HepG2 (cell line): ENCODE data around the gene GNG7. TPM values are rescaled to one million over a fixed set of nuclear protein-coding genes. Genes with fewer than 3 reads are reported as not detected.

Experiments used
- ARID5B ChIP-seq: IDR thresholded peaks from 2 replicates; pipeline ENCODE4 v1.4.0; 2020; ENCODE audit warnings: mild to moderate bottlenecking, missing genetic modification reagents
- CREB1 ChIP-seq, 2 experiments: fragments of 450-650 bp in 1 of 2; IDR thresholded peaks; 2 replicates each; pipeline ENCODE4 v1.6.1; 2016 to 2017; ENCODE audit warnings: control low read depth in 1 of 2, mild to moderate bottlenecking in 1 of 2, missing compliant biosample characterization in 1 of 2, missing genetic modification characterization in 1 of 2
- MNT ChIP-seq: fragments of 450-650 bp; IDR thresholded peaks from 2 replicates; pipeline ENCODE4 v1.6.1; 2016
- NFKBIZ ChIP-seq: IDR thresholded peaks from 2 replicates; pipeline ENCODE4 v1.6.1; 2018; ENCODE audit warnings: missing genetic modification reagents, missing compliant biosample characterization
- POLR2G ChIP-seq: fragments of 200-400 bp; formaldehyde crosslinking; IDR thresholded peaks from 2 replicates; pipeline ENCODE4 v1.6.1; 2018; ENCODE audit warnings: mild to moderate bottlenecking, low read depth, low read length, moderate library complexity
- SALL2 ChIP-seq: sonication (generic); formaldehyde crosslinking; IDR thresholded peaks from 2 replicates; pipeline ENCODE4 v1.8.1; 2023; ENCODE audit warnings: mild to moderate bottlenecking, missing genetic modification reagents, inconsistent platforms
- SRY ChIP-seq: sonication (generic); formaldehyde crosslinking; IDR thresholded peaks from 2 replicates; pipeline ENCODE4 v1.8.0; 2022; ENCODE audit warnings: mild to moderate bottlenecking, missing genetic modification reagents
- TFE3 ChIP-seq: IDR thresholded peaks from 2 replicates; pipeline ENCODE4 v1.6.1; 2016
- TMF1 ChIP-seq: sonication (generic); formaldehyde crosslinking; IDR thresholded peaks from 2 replicates; pipeline ENCODE4 v1.8.1; 2022; ENCODE audit warnings: low read depth, missing genetic modification reagents
- TRIM24 ChIP-seq: sonication (generic); formaldehyde crosslinking; IDR thresholded peaks from 2 replicates; pipeline ENCODE4 v1.8.0; 2022; ENCODE audit warnings: mild to moderate bottlenecking, missing genetic modification reagents
- ZC3H13 ChIP-seq: sonication (generic); formaldehyde crosslinking; IDR thresholded peaks from 2 replicates; pipeline ENCODE4 v1.8.1; 2023; ENCODE audit warnings: mild to moderate bottlenecking, missing genetic modification reagents, moderate library complexity
- ZNF224 ChIP-seq: sonication (generic); formaldehyde crosslinking; IDR thresholded peaks from 2 replicates; pipeline ENCODE4 v1.5.0; 2020; ENCODE audit warnings: mild to moderate bottlenecking, missing genetic modification reagents
- ZNF362 ChIP-seq: sonication (generic); formaldehyde crosslinking; IDR thresholded peaks from 2 replicates; pipeline ENCODE4 v1.4.0; 2020; ENCODE audit warnings: missing genetic modification reagents, mild to moderate bottlenecking, borderline replicate concordance
- ZNF367 ChIP-seq: sonication (generic); formaldehyde crosslinking; IDR thresholded peaks from 2 replicates; pipeline ENCODE4 v1.4.0; 2020; ENCODE audit warnings: missing genetic modification reagents, borderline replicate concordance
- ZNF382 ChIP-seq: sonication (generic); formaldehyde crosslinking; IDR thresholded peaks from 2 replicates; pipeline ENCODE4 v1.5.0; 2020; ENCODE audit warnings: missing genetic modification reagents, mild to moderate bottlenecking, borderline replicate concordance
- ZNF670 ChIP-seq: sonication (generic); formaldehyde crosslinking; IDR thresholded peaks from 2 replicates; pipeline ENCODE4 v1.8.0; 2022; ENCODE audit warnings: mild to moderate bottlenecking, missing genetic modification reagents, borderline replicate concordance
- ZNF710 ChIP-seq: sonication (generic); formaldehyde crosslinking; IDR thresholded peaks from 2 replicates; pipeline ENCODE4 v1.5.0; 2020; ENCODE audit warnings: mild to moderate bottlenecking, missing genetic modification reagents, borderline replicate concordance
- ZNF776 ChIP-seq: sonication (generic); formaldehyde crosslinking; IDR thresholded peaks from 2 replicates; pipeline ENCODE4 v1.4.0; 2020; ENCODE audit warnings: mild to moderate bottlenecking, missing genetic modification reagents
- ZSCAN21 ChIP-seq: sonication (generic); formaldehyde crosslinking; IDR thresholded peaks from 2 replicates; pipeline ENCODE4 v1.8.0; 2022; ENCODE audit warnings: mild to moderate bottlenecking, missing genetic modification reagents, moderate library complexity, borderline replicate concordance
- polyA plus RNA-seq, 8 experiments: library from polyadenylated mRNA; depleted of rRNA in 3 of 8; stranded (reverse) in 7 of 8; unstranded in 1 of 8; fragments of >200 nt; fragmentation: Illumina TruSeq in 4 of 8; extraction: Trizol in 4 of 8; gene quantifications; 2 replicates each; pipeline versions ENCODE4 v1.2.1 to v1.2.3, GENCODE V29; 2011 to 2016; ENCODE audit warnings: low read depth in 4 of 8, missing spikeins in 1 of 8, mixed read lengths in 1 of 8; ENCODE audit not compliant: insufficient read depth in 1 of 8
- total RNA-seq, 5 experiments: library from RNA; depleted of rRNA; stranded (reverse); fragments of >200 nt; fragmentation: Illumina TruSeq; extraction: Trizol; gene quantifications; 2 replicates each; pipeline ENCODE4 v1.2.3, GENCODE V29; 2016; ENCODE audit warnings: low read depth in 1 of 5

Gene GNG7
- total and polyA plus RNA-seq, 2 of the 13 experiments (the other 11 are each of a cell fraction or from before 2014, with no cell fraction given) = 1.4 to 3.3 TPM

- TF ChIP-seq ARID5B (CRISPR knock-in tag) = peak; percentile 80
- TF ChIP-seq TMF1 (CRISPR knock-in tag) = no peak
- TF ChIP-seq POLR2G = no peak
- no peak for TF ChIP-seq CREB1 (IDR thresholded peaks at IDR 0.05)
- 0 out of 2 replicates have a peak, but pooled peaks have one; percentile 18 for TF ChIP-seq CREB1 (CRISPR knock-in tag; IDR thresholded peaks at IDR 0.05)
- no peak for TF ChIP-seq ZNF670 (CRISPR knock-in tag)
- no peak for TF ChIP-seq TRIM24
- TF ChIP-seq NFKBIZ = no peak
- TF ChIP-seq ZNF367 (CRISPR knock-in tag) = no peak
- no peak for TF ChIP-seq ZNF362 (CRISPR knock-in tag)
- TF ChIP-seq ZC3H13 = no peak
- no peak for TF ChIP-seq ZSCAN21
- TF ChIP-seq ZNF710 = no peak
- TF ChIP-seq ZNF776 (CRISPR knock-in tag) = no peak
- no peak for TF ChIP-seq MNT
- no peak; the same call in 1 of the 2 replicates for TF ChIP-seq TFE3 (CRISPR knock-in tag)
- no peak for TF ChIP-seq ZNF224 (CRISPR knock-in tag)
- TF ChIP-seq SRY (CRISPR knock-in tag) = no peak
- no peak for TF ChIP-seq ZNF382 (CRISPR knock-in tag)
- no peak for TF ChIP-seq SALL2 (CRISPR knock-in tag)
Observed at GRCh38 chr19:2591537-2592291, 110.8 kb downstream of the GNG7 start (continued).
